Immature natural killer cell (primary cell): ENCODE data around the gene SLC5A9. TPM values are rescaled to one million over a fixed set of nuclear protein-coding genes. Genes with fewer than 3 reads are reported as not detected.
"Not testable (repeated sequence)": the region's sequence is repeated elsewhere in the genome, so short reads cannot be mapped to it uniquely, and the experiment has no call there.

Source experiments
- DNase-seq, 3 donors: peaks; one replicate each; pipeline ENCODE4 v3.0.0; 2022; ENCODE audit warnings: mixed read lengths in 1 of 3
- H3K27ac Mint-ChIP-seq, 6 donors: one replicate each; pipeline ENCODE4 v1.8.0; 2020; ENCODE audit warnings: mixed read lengths in 6 of 6, mild to moderate bottlenecking in 5 of 6, inconsistent platforms in 4 of 6, moderate library complexity in 3 of 6
- H3K27me3 Mint-ChIP-seq, 3 donors: one replicate each; pipeline ENCODE4 v1.8.0; 2020 to 2021; ENCODE audit warnings: low read depth in 3 of 3, mild to moderate bottlenecking in 3 of 3, mixed read lengths in 3 of 3, moderate library complexity in 3 of 3, inconsistent platforms in 1 of 3
- H3K36me3 Mint-ChIP-seq, 3 donors: one replicate each; pipeline ENCODE4 v1.8.0; 2020; ENCODE audit warnings: mixed read lengths in 3 of 3, inconsistent platforms in 2 of 3, mild to moderate bottlenecking in 2 of 3
- H3K4me1 Mint-ChIP-seq, 2 donors: one replicate each; pipeline ENCODE4 v1.8.0; 2020; ENCODE audit warnings: inconsistent platforms in 2 of 2, mild to moderate bottlenecking in 2 of 2, mixed read lengths in 2 of 2, moderate library complexity in 1 of 2
- H3K4me3 Mint-ChIP-seq, 5 donors: one replicate each; pipeline ENCODE4 v1.8.0; 2020; ENCODE audit warnings: mild to moderate bottlenecking in 5 of 5, mixed read lengths in 5 of 5, inconsistent platforms in 3 of 5, moderate library complexity in 3 of 5
- H3K9me3 Mint-ChIP-seq, 6 donors: one replicate each; pipeline ENCODE4 v1.8.0; 2020; ENCODE audit warnings: mild to moderate bottlenecking in 6 of 6, mixed read lengths in 6 of 6, inconsistent platforms in 4 of 6, moderate library complexity in 3 of 6
- polyA plus RNA-seq, 3 donors: library from polyadenylated mRNA; unstranded; fragments of 300-500 nt; fragmentation: Illumina TruSeq; gene quantifications; one replicate each; pipeline ENCODE4 v1.2.3, GENCODE V29; 2021

Gene SLC5A9
- polyA plus RNA-seq, 3 donors from 2014 or later: not detected

GRCh38 chr1:48277437-48277836 lies 54.9 kb downstream of the SLC5A9 start:
- H3K27me3 Mint-ChIP-seq, H3K4me1 Mint-ChIP-seq, H3K4me3 Mint-ChIP-seq, H3K9me3 Mint-ChIP-seq, H3K27ac Mint-ChIP-seq, H3K36me3 Mint-ChIP-seq, DNase-seq: not testable (repeated sequence)

- not testable (repeated sequence) for H3K4me1 Mint-ChIP-seq, DNase-seq, H3K27me3 Mint-ChIP-seq, H3K36me3 Mint-ChIP-seq, H3K9me3 Mint-ChIP-seq, H3K27ac Mint-ChIP-seq, H3K4me3 Mint-ChIP-seq
Measured at GRCh38 chr1:48282329-48282728, 59.8 kb downstream of the SLC5A9 start.

GRCh38 chr1:48284696-48285420 lies 62.3 kb downstream of the SLC5A9 start:
- H3K27ac Mint-ChIP-seq, H3K36me3 Mint-ChIP-seq, H3K9me3 Mint-ChIP-seq, DNase-seq, H3K27me3 Mint-ChIP-seq, H3K4me1 Mint-ChIP-seq, H3K4me3 Mint-ChIP-seq: not testable (repeated sequence)

GRCh38 chr1:48285525-48285924 lies 63.0 kb downstream of the SLC5A9 start:
- DNase-seq: no peak
- Mint-ChIP-seq H3K36me3 (no peaks in the 10 kb centered on the region), H3K27me3 (peaks cover 0 to 2% (median 2%) of the 10 kb centered on the region in 3 donors), H3K9me3 (peaks cover 0 to 8% (median 2%) of the 10 kb centered on the region in 6 donors), H3K4me1 (no peaks in the 10 kb centered on the region), H3K4me3 (no peak overlapping the region), H3K27ac (no peak overlapping the region)

- DNase-seq: no peak
- Mint-ChIP-seq H3K4me3 (no peak overlapping the region), H3K4me1 (no peaks in the 10 kb centered on the region), H3K36me3 (no peaks in the 10 kb centered on the region), H3K27ac (no peak overlapping the region), H3K9me3 (peaks cover 0 to 7% (median 0%) of the 10 kb centered on the region in 6 donors), H3K27me3 (peaks cover 0 to 4% (median 0%) of the 10 kb centered on the region in 3 donors)
Measured at GRCh38 chr1:48291421-48291820, 68.9 kb downstream of the SLC5A9 start.

- no peak for DNase-seq
- Mint-ChIP-seq H3K36me3 (no peaks in the 10 kb centered on the region), H3K4me1 (no peaks in the 10 kb centered on the region), H3K9me3 (peaks cover 0 to 7% (median 0%) of the 10 kb centered on the region in 6 donors), H3K4me3 (no peak overlapping the region), H3K27ac (no peak overlapping the region), H3K27me3 (peaks cover 0 to 4% (median 0%) of the 10 kb centered on the region in 3 donors)
Measured at GRCh38 chr1:48292706-48293105, 70.2 kb downstream of the SLC5A9 start.

GRCh38 chr1:48294094-48294493 lies 71.6 kb downstream of the SLC5A9 start:
- not testable (repeated sequence) for H3K4me1 Mint-ChIP-seq, H3K36me3 Mint-ChIP-seq, H3K4me3 Mint-ChIP-seq, H3K27ac Mint-ChIP-seq, H3K9me3 Mint-ChIP-seq, DNase-seq, H3K27me3 Mint-ChIP-seq

- peaks cover 0 to 2% (median 2%) of the 10 kb centered on the region in 3 donors for H3K27me3 Mint-ChIP-seq
- no peaks in the 10 kb centered on the region for H3K36me3 Mint-ChIP-seq
- no peak overlapping the region for H3K4me3 Mint-ChIP-seq
- no peak overlapping the region for H3K27ac Mint-ChIP-seq
- H3K4me1 Mint-ChIP-seq: no peaks in the 10 kb centered on the region
- H3K9me3 Mint-ChIP-seq: peaks cover 0 to 9% (median 0%) of the 10 kb centered on the region in 6 donors
- no peak for DNase-seq
Measured at GRCh38 chr1:48294656-48295055, 72.1 kb downstream of the SLC5A9 start.

Other genes with a start within 250 kb of the SLC5A9 start
- not detected for gene TRABD2B, start 225.3 kb upstream of the SLC5A9 start, polyA plus RNA-seq
- 1 to 10 TPM in 2 of 3 donors, not detected in 1; 1.1 to 2.5 TPM for gene SPATA6, start 249.5 kb downstream of the SLC5A9 start, polyA plus RNA-seq